DMS153 (cell line): ENCODE measurements around the gene BAD.
"Not testable (repeated sequence)": the region's sequence is repeated elsewhere in the genome, so short reads cannot be mapped to it uniquely, and the experiment has no call there.

Experiments
- DNase-seq: peaks from one replicate; lab custom pipeline; 2025; lab: John Stamatoyannopoulos, UW

Gene BAD

GRCh38 chr11:64256300-64256699, 28.2 kb downstream of the BAD start:
- DNase-seq, result no peak

GRCh38 chr11:64255135-64256128, 29.0 kb downstream of the BAD start:
- DNase-seq, result no peak

DNA sequence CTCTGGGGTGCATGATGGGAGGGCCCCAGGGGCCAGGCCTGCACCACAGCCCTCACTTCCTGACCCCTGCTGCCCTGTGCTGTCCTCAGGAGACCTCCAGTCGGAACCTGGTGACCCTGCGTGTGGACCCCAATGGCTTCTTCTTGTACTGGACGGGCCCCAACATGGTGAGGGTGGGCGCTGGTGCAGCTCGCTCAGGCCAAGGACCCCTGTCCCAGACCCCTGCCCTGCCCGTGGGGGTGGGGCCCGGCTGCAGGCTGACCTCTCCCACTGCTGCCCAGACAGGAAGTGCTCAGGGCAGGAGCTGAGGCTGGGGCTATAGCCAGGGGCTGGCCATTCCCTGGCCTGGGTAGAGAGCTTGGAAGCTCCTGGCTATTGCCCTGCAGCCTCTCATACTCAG, 30.1 kb downstream of the BAD start:
- DNase-seq, result no peak

DNA sequence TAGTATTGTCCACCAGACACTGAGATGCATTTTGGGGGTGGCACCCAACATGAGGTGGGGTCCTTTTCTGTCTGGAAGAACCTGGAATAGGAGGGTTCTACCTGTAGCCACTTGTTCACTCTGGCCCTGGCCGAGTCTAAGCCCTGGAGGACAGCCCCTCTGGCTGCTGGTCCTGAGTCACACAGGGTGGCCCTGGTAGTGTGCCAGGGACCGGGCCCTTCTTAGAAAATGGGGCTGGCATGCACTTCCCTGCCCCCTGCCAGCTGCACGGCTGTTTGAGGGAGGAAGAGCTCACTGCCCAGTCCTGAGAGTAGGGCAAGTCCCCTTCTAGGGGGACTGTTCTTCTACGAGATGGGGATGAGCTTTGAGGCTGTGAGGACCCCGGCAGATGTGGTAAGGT, 31.0 kb downstream of the BAD start:
- DNase-seq, result no peak

DNA sequence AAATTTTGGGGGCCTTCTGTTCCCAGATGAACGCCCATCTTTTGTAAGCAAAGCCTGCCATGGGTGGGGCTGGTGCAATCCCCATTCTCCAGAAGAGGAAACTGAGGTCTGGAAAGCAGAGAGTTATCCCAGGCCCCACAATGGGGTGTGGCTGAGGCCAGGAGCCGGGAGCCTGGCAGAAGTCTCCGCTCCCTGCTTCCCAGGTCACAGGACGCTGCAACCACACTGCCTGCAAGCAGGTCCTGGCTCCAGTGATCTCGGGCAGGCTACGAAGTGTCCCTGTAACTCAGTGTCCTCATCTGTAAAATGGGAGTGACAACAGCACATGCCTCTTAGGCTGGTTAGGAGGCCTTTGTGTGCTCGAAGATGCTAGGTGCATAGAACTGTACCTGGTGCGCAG, 31.4 kb downstream of the BAD start:
- DNase-seq, result no peak

GRCh38 chr11:64252003-64252872, 32.2 kb downstream of the BAD start:
- no peak for DNase-seq

DNA sequence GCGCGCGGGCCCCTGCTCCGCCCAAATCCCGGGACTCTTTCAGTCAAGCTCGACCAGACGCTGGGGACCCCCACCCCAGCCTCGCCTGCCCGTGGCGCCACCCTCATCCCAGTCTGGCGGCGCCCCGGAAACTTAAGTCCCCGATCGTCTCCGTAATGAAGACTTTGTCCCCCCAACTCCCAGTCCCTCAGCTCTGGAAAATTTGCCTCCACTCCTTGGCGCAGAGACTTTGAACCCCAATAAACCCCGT, 32.8 kb downstream of the BAD start:
- DNase-seq, result no peak

DNA sequence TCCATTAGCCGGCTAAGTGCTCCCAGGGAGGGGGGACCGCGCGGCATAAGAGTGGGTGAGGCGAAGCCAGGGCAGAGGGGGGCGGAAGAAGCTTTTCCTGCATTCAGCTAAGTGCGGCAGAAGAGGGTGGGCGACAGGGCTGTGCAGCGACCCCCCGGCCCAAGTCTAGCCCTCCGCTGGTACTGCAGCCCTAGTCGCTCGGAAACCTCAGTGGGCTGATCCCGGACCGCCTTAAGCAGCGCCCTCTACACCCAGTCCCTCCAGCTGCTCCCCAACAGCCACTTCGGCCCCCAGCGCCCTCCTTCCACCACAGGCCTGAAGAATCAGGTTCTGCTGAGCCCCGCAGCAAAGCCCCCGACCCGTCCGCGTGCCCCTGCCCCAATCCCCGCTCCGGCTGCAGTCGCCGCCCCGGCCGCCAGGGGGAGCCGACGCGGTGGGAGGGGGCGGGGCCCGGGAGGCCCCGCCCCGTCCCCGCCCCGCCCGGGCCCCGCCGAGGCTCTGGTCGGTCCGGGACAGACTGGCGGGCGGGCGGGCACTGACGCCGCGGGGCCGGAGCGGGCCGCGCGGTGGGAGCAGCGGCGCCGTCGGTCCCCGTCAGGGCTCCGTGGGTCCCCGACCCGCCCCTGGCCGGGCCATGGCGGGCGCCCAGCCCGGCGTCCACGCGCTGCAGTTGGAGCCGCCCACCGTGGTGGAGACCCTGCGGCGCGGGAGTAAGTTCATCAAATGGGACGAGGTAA, 33.3 kb downstream of the BAD start, which contains the start of gene PLCB3:
Gene PLCB3, plus strand, starts transcription at position 515 of the 737 bp plus-strand sequence. Its CDS starts 120 bp downstream, at position 635.
- DNase-seq, result no peak

DNA sequence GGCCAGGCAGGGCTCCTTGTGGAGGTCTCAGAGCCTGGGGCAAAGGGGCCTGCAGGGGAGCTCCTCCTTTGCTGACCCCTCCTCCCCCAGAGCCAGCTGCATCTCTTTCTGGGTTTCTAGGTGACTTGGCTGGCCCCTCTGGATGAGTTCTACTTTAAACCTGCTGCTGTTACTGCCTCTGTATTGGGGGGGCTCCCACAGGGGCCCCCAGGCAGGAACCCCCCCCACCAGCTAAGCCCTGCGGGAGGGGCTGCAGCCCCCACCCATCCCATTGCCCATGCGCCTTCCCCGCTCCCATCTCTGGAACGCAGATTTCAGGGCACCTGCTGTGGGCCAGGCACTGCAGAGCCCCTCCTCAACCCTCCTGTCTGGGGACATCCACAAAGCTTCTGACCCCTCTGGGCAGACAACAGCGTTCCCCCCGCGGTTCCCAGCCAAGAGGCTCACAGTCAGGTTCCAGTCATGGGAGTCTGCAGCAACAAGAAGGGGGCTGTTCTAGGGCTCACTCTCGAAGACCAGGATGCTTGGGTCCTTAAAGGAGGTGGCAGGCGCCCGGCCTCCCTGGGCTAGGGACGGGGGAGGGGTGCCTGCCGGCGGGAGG, 34.0 kb downstream of the BAD start:
- no peak for DNase-seq

DNA sequence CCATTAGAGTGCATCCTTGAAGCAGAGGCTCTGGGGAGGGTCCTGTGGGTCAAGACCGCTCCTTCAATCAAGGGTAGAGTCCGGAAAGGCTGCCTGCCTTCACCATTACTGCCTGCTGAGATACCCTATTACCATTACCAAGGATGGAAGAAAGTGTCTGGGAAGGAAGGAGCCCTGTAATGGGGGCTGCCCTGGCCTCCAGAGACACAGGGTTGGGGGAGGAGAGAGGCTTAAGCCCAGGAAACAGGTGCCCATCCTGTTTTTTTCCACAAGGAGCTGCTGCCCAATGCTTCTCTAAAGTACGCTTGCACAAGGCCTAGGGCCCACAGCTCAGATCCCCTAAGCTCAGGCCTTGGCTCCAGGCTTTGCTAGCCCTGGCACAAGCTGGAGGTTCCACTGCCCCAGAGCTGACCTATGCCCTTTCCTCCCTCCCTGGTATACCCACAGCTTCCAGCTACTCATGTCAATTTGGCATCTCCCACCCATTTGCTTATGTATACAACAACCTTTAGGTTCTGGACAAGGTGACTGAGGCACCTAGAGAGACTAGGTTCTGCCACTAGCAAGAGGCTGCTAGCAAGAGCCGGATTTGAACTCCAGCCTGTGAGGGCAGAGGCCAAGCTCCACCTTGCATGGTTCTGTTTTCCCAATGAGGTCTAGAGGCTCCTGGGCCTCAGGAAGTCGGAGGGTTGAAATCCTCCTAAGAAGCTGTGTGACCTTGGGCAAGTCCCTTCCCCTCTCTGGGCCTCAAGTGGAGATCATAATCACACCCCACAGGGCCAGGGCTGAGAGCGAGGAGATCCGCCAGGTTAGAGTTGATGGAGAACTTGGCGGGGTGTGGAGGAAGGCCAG, 34.7 kb downstream of the BAD start:
- no peak for DNase-seq

- no peak for DNase-seq
Observed at GRCh38 chr11:64249038-64249437, 35.4 kb downstream of the BAD start.

- no peak for DNase-seq
Observed at GRCh38 chr11:64248578-64248977, 35.9 kb downstream of the BAD start.

GRCh38 chr11:64247729-64248531, 36.5 kb downstream of the BAD start:
- DNase-seq, result no peak

DNA sequence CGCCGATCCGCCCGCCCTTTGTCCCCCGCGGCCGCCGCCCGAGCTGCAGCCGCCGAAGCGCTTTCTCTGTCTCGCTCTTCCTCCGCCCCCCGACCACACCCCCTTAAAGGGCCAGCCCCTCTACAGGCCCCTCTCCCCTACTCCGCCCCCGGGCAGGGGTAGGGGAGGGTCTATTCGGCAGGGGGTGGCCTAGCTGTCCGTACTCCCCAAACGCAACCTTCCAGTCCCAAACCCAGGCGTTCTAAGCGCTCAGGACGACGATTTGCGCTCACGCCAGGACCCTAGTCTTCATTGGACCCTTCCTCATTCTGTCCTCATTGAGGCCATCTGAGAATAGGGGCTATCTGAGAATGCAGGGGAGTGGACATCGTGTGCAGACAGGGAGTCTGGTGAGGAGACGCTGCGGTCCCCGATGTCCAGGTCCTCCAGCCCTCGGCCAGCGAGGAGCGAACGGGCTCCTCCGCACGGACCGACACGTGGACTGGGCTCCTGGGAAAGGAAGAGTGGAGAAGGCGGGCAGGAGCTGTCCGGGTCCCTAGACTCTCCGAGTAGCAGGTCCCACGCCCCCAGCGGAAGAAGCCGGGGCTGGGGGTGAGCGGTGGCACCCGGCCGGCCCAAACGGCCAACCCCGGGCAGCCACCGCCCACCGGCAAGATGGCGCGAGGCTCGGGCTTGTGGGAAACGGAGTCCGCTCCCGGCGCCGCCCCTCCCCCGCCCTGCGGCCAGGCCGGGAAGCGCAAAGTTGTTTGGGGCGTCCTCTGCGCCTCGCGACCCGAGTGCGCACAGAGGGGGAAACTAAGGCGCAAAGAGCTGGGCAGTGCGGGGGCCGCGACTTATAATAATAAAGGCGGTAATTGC, 37.4 kb downstream of the BAD start, which contains the start of gene PPP1R14B:
Gene PPP1R14B, minus strand, starts transcription at position 73 of the 858 bp plus-strand sequence. CDS start 270 bp downstream, outside the sequence.
- peak; percentile 61 for DNase-seq

DNA sequence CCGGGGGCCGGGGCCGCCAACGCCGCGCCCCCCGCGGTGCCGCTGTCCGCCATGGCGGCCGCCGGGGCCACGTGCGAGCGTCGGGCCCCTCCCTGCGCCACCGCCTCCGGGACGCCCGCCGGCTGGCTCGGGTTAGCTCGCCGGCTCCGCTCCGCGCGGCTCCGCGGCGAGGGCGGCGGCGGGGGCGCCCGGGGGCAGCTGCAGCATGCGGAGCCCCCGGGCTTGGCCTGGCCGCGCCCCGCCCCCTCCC, 37.9 kb downstream of the BAD start:
- DNase-seq, result not testable (repeated sequence)

GRCh38 chr11:64245797-64246620, 38.5 kb downstream of the BAD start:
- peak; percentile 46 for DNase-seq

- DNase-seq, result no peak
Observed at GRCh38 chr11:64245401-64245796, 39.1 kb downstream of the BAD start.

DNA sequence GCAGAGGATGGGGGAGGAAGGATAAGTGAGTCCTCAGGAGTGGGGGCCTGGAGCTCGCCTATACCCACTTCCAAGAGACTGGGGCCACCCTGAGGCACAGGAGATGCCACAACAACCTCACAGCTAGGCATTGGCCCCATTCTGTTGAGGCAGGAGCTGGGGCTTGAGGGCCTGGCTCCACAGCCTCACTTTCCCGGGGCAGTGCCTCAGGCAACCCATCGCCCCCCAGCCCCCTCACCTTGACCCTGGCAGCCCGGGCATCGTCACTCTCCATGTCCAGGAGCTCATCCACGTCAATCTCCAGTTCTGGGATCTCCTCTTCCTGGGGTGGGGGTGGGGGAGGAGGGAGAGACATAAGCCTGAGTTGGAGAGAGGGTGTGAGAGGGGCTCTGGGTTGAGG, 39.5 kb downstream of the BAD start:
- DNase-seq, result no peak
